HL-60 (cell line): Measurements from ENCODE around the gene REXO1.

Experiments used
- DNase-seq, 2 experiments: peaks; one replicate each; pipeline ENCODE4 v3.0.0-alpha.2; 2010 to 2020; ENCODE audit warnings: low read depth in 1 of 2, low spot score in 1 of 2
- H3K27ac ChIP-seq: fragments of 250-450 bp; sonication (Bioruptor Pico); replicated peaks from 2 replicates; pipeline ENCODE4 v1.5.1; 2020; ENCODE audit warnings: mild to moderate bottlenecking, moderate library complexity
- H3K27me3 ChIP-seq: fragments of 250-450 bp; sonication (Bioruptor Pico); 2 replicates; pipeline ENCODE4 v1.5.1; 2021; ENCODE audit warnings: mild to moderate bottlenecking, moderate library complexity; ENCODE audit not compliant: insufficient read depth, poor library complexity, severe bottlenecking
- H3K4me3 ChIP-seq: replicated peaks from 2 replicates; pipeline ENCODE4 v1.5.1; 2011; ENCODE audit warnings: mild to moderate bottlenecking, control low read depth, low read length; ENCODE audit not compliant: insufficient read depth
- CTCF ChIP-seq: IDR thresholded peaks from one replicate; pipeline ENCODE4 v1.5.1; 2011; ENCODE audit warnings: low read length, control low read depth, inconsistent platforms; ENCODE audit not compliant: insufficient read depth
- GABPA ChIP-seq: IDR thresholded peaks from 2 replicates; pipeline ENCODE4 v1.6.1; 2012; ENCODE audit warnings: low read depth
- POLR2AphosphoS5 ChIP-seq: IDR thresholded peaks from 2 replicates; pipeline ENCODE4 v1.6.1; 2012; ENCODE audit warnings: low read depth
- REST ChIP-seq: IDR thresholded peaks from 2 replicates; pipeline ENCODE4 v1.6.1; 2012; ENCODE audit warnings: low read depth; ENCODE audit not compliant: insufficient replicate concordance
- SPI1 ChIP-seq: IDR thresholded peaks from 2 replicates; pipeline ENCODE4 v1.6.1; 2012; ENCODE audit warnings: low read depth, mild to moderate bottlenecking, borderline replicate concordance

Gene REXO1

GRCh38 chr19:1786668-1787067 lies 61.6 kb downstream of the REXO1 start:
- no peak for TF ChIP-seq REST
- no peak for TF ChIP-seq POLR2AphosphoS5
- TF ChIP-seq SPI1: no peak
- TF ChIP-seq GABPA: no peak
- TF ChIP-seq CTCF: no peak
- peaks cover 11% of the 10 kb centered on the region for H3K27me3 ChIP-seq
- no peak overlapping the region for H3K27ac ChIP-seq
- H3K4me3 ChIP-seq: no peak overlapping the region
- DNase-seq: no peak

- TF ChIP-seq CTCF (no peak), SPI1 (no peak), GABPA (no peak), REST (no peak), POLR2AphosphoS5 (no peak)
- DNase-seq: no peak
- H3K27me3 ChIP-seq: peaks cover 16% of the 10 kb centered on the region
- no peak overlapping the region for H3K27ac ChIP-seq
- no peak overlapping the region for H3K4me3 ChIP-seq
Measured at GRCh38 chr19:1785310-1785709, 63.0 kb downstream of the REXO1 start.

- H3K27me3 ChIP-seq: peaks cover 23% of the 10 kb centered on the region
- DNase-seq: peak in 1 of 2 experiments; percentile 27
- H3K4me3 ChIP-seq: no peak overlapping the region
- no peak overlapping the region for H3K27ac ChIP-seq
- TF ChIP-seq CTCF (no peak), REST (no peak), POLR2AphosphoS5 (no peak), GABPA (no peak), SPI1 (no peak)
Measured at GRCh38 chr19:1783874-1784273, 64.4 kb downstream of the REXO1 start.
